ENCODE results near the gene ATAD3A. TPM values are rescaled to one million over a fixed set of nuclear protein-coding genes. Genes with fewer than 3 reads are reported as not detected.
A peak's percentile ranks its signal among the peaks of the same experiment; 100 is the strongest.

Gene ATAD3A
- total RNA-seq, 1 experiment from 2014 or later, result 55.8 TPM

- TF ChIP-seq, protein P1, sequence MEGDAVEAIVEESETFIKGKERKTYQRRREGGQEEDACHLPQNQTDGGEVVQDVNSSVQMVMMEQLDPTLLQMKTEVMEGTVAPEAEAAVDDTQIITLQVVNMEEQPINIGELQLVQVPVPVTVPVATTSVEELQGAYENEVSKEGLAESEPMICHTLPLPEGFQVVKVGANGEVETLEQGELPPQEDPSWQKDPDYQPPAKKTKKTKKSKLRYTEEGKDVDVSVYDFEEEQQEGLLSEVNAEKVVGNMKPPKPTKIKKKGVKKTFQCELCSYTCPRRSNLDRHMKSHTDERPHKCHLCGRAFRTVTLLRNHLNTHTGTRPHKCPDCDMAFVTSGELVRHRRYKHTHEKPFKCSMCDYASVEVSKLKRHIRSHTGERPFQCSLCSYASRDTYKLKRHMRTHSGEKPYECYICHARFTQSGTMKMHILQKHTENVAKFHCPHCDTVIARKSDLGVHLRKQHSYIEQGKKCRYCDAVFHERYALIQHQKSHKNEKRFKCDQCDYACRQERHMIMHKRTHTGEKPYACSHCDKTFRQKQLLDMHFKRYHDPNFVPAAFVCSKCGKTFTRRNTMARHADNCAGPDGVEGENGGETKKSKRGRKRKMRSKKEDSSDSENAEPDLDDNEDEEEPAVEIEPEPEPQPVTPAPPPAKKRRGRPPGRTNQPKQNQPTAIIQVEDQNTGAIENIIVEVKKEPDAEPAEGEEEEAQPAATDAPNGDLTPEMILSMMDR (conservative IDR thresholded peaks at IDR 0.05), result peak; percentile 51; the same call in 2 of the 3 replicates
- no peaks in the 10 kb centered on the region for H3K27me3 ChIP-seq (ENCODE audit: insufficient read depth, low read length)
- no peaks in the 10 kb centered on the region for H4K20me1 ChIP-seq (ENCODE audit: control insufficient read depth, insufficient read depth, insufficient read length)
- no peak overlapping the region for H3K56ac ChIP-seq (ENCODE audit: insufficient read length, low read depth, low read length)
- no CpG with 5 or more reads among the region's 96 CpGs for WGBS (ENCODE audit: extremely low coverage, insufficient read length, low lambda C conversion rate)
- Mint-ChIP-seq H3K27me3 (ENCODE audit: low read depth) (peaks cover 11% of the 10 kb centered on the region), H3K4me3 (peak overlapping the region; percentile 95 to 96), H3K27ac (peak overlapping the region; percentile 97 to 98 (median 97)), H3K36me3 (ENCODE audit: insufficient read depth in 1 of 3, low read depth in 3 of 3) (peaks cover 13 to 32% (median 24%) of the 10 kb centered on the region in 3 experiments), H3K4me1 (peaks cover 15 to 20% of the 10 kb centered on the region in 2 experiments), H3K9me3 (peaks cover 0 to 3% of the 10 kb centered on the region in 2 experiments; a peak in 1 of 5 replicates)
- H3K4ac ChIP-seq (ENCODE audit: low read depth, low read length), result peak overlapping the region; percentile 50; the same call in 1 of the 2 replicates
- H4K8ac ChIP-seq (replicated peaks; ENCODE audit: insufficient read length, low read depth, low read length), result peak overlapping the region; percentile 61
- peak overlapping the region; percentile 85 for H4K91ac ChIP-seq (ENCODE audit: insufficient read length, low read depth, low read length)
- no peaks in the 10 kb centered on the region for H3K4me1 ChIP-seq (ENCODE audit: insufficient read depth, low read length)
- DNase-seq, result peak; percentile 73
- H3K9ac ChIP-seq (ENCODE audit: extremely low read depth, insufficient read length, low read length), result peak overlapping the region; percentile 97
- H3K14ac ChIP-seq (ENCODE audit: insufficient read depth, low read length), result peak overlapping the region; percentile 99
- H2BK12ac ChIP-seq (ENCODE audit: insufficient read length, low read depth, low read length), result no peak overlapping the region
- peaks cover 11% of the 10 kb centered on the region for H3K23me2 ChIP-seq (ENCODE audit: insufficient read length, low read depth, low read length, poor library complexity, severe bottlenecking)
- peak overlapping the region; percentile 98 for H3K18ac ChIP-seq (ENCODE audit: insufficient read length, low read depth, low read length)
- peaks cover 40% of the 10 kb centered on the region for H3K79me2 ChIP-seq (ENCODE audit: insufficient read depth, low read length)
- peak overlapping the region; percentile 39 for H2BK120ac ChIP-seq (ENCODE audit: low read depth, low read length, poor library complexity, severe bottlenecking)
- H2BK20ac ChIP-seq (ENCODE audit: low read depth, low read length, poor library complexity, severe bottlenecking), result no peak overlapping the region
- peak overlapping the region; percentile 69 for H2BK5ac ChIP-seq (ENCODE audit: insufficient read length, low read length)
- no peak overlapping the region for H3K23ac ChIP-seq (ENCODE audit: insufficient read length, low read depth, low read length)
- H2AK5ac ChIP-seq (ENCODE audit: insufficient read length, low read length), result no peak overlapping the region
- H2AFZ ChIP-seq (ENCODE audit: low read length), result no peak overlapping the region
- H3T11ph ChIP-seq (ENCODE audit: low read length), result no peak overlapping the region
- H2BK15ac ChIP-seq (ENCODE audit: low read depth, low read length), result no peak overlapping the region
- H3K9me3 ChIP-seq (ENCODE audit: control insufficient read depth, low read depth, low read length), result no peaks in the 10 kb centered on the region
- H3K4me2 ChIP-seq (ENCODE audit: insufficient read depth, insufficient read length, low read length), result peak overlapping the region; percentile 66
- peak overlapping the region; percentile 95 for H4K5ac ChIP-seq (ENCODE audit: insufficient read length, low read depth, low read length)
- H3K79me1 ChIP-seq (ENCODE audit: insufficient read depth, low read depth, low read length, poor library complexity, severe bottlenecking), result no peaks in the 10 kb centered on the region
- peak overlapping the region; percentile 19 for H3K27ac ChIP-seq (ENCODE audit: insufficient read length, low read depth, low read length)
These were observed 62.1 kb downstream of the ATAD3A start for GRCh38 chr1:1573843-1574720.
